CD8-positive, alpha-beta memory T cell (primary cell): Measurements from ENCODE around the gene KSR1. TPM values are rescaled to one million over a fixed set of nuclear protein-coding genes. Genes with fewer than 3 reads are reported as not detected.
"Not testable (repeated sequence)": the region's sequence is repeated elsewhere in the genome, so short reads cannot be mapped to it uniquely, and the experiment has no call there.

Experiments
- CTCF ChIA-PET: fragments of 350-600 bp; sonication (Branson Sonifier 250); formaldehyde crosslinking; loops from one replicate; lab custom pipeline; 2021; ENCODE audit warnings: antibody characterized with exemption; lab: Charles Lee
- POLR2A ChIA-PET: fragments of 350-600 bp; sonication (Branson Sonifier 250); formaldehyde crosslinking; loops from one replicate; lab custom pipeline; 2021; ENCODE audit warnings: antibody characterized with exemption; lab: Charles Lee
- DNase-seq, 5 donors: peaks; one replicate each; pipeline versions ENCODE4 v3.0.0 to v3.0.0-alpha.2; 2020 to 2022; ENCODE audit warnings: mixed read lengths in 1 of 5
- H3K27ac ChIP-seq: one replicate; pipeline ENCODE4 v1.7.0; 2013; ENCODE audit warnings: low read depth, mild to moderate bottlenecking, low read length, moderate library complexity
- H3K27me3 ChIP-seq: 2 replicates; pipeline ENCODE4 v1.7.0; 2013; ENCODE audit warnings: low read length, mild to moderate bottlenecking; ENCODE audit not compliant: insufficient read depth, poor library complexity, severe bottlenecking
- H3K36me3 ChIP-seq: 2 replicates; pipeline ENCODE4 v1.7.0; 2013; ENCODE audit warnings: mild to moderate bottlenecking, low read length, moderate library complexity; ENCODE audit not compliant: insufficient read depth
- H3K4me1 ChIP-seq: 2 replicates; pipeline ENCODE4 v1.7.0; 2013; ENCODE audit warnings: mild to moderate bottlenecking, low read length, moderate library complexity; ENCODE audit not compliant: insufficient read depth
- H3K4me3 ChIP-seq: 2 replicates; pipeline ENCODE4 v1.7.0; 2013; ENCODE audit warnings: mild to moderate bottlenecking, low read length
- H3K9me3 ChIP-seq: 2 replicates; pipeline ENCODE4 v1.7.0; 2013; ENCODE audit warnings: mild to moderate bottlenecking, low read length
- H3K27ac Mint-ChIP-seq, 8 donors: one replicate each; pipeline ENCODE4 v1.8.0; 2020 to 2021; ENCODE audit warnings: mixed read lengths in 8 of 8, mild to moderate bottlenecking in 6 of 8, inconsistent platforms in 3 of 8, moderate library complexity in 3 of 8
- H3K27me3 Mint-ChIP-seq, 2 donors: one replicate each; pipeline ENCODE4 v1.8.0; 2020 to 2021; ENCODE audit warnings: mixed read lengths in 2 of 2, mild to moderate bottlenecking in 1 of 2, moderate library complexity in 1 of 2
- H3K36me3 Mint-ChIP-seq, 3 donors: one replicate each; pipeline ENCODE4 v1.8.0; 2020 to 2021; ENCODE audit warnings: mixed read lengths in 3 of 3, inconsistent platforms in 1 of 3, mild to moderate bottlenecking in 1 of 3
- H3K4me1 Mint-ChIP-seq, 3 donors: one replicate each; pipeline ENCODE4 v1.8.0; 2020 to 2021; ENCODE audit warnings: mixed read lengths in 3 of 3, inconsistent platforms in 1 of 3, mild to moderate bottlenecking in 1 of 3
- H3K4me3 Mint-ChIP-seq, 7 donors: one replicate each; pipeline ENCODE4 v1.8.0; 2020 to 2021; ENCODE audit warnings: mixed read lengths in 7 of 7, mild to moderate bottlenecking in 6 of 7, moderate library complexity in 4 of 7, inconsistent platforms in 2 of 7
- H3K9me3 Mint-ChIP-seq, 5 donors: one replicate each; pipeline ENCODE4 v1.8.0; 2020 to 2022; ENCODE audit warnings: mixed read lengths in 5 of 5, mild to moderate bottlenecking in 3 of 5, moderate library complexity in 2 of 5, inconsistent platforms in 1 of 5
- polyA plus RNA-seq: library from polyadenylated mRNA; unstranded; fragments of 300-500 nt; fragmentation: Illumina TruSeq; gene quantifications from one replicate; pipeline ENCODE4 v1.2.3, GENCODE V29; 2021
- total RNA-seq, 2 experiments: library from RNA; stranded (reverse); gene quantifications; one replicate each; pipeline ENCODE4 v1.2.3, GENCODE V29; 2021

Gene KSR1
- total and polyA plus RNA-seq, 3 experiments from 2014 or later = 2.9 to 26.9 (median 26.3) TPM

DNA sequence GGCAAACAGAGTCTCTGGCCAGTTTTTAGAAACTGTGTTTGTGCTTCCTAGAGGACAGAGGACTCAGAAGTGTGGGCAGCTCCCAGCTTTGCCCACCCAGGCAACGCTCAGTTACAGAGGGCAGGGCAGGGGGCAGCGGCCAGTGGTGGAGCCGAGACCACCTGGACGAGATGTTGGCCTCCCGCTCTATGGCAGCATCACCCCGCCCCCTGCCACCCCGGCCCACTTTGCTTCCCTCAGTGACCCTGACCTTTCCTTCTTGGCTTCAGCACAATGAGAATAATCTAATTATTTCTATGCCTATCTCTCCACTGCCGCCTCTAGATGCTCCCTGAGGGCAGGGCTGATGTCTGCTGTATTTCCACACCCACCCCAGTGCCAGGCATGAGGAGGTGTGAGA, 200.4 kb downstream of the KSR1 start:
- H3K27me3 Mint-ChIP-seq, H3K36me3 ChIP-seq, POLR2A ChIA-PET, H3K36me3 Mint-ChIP-seq, H3K27ac ChIP-seq, H3K9me3 Mint-ChIP-seq, H3K27ac Mint-ChIP-seq, H3K4me1 Mint-ChIP-seq, H3K9me3 ChIP-seq, H3K4me1 ChIP-seq, H3K4me3 Mint-ChIP-seq, H3K27me3 ChIP-seq, H3K4me3 ChIP-seq: not testable (repeated sequence)
- DNase-seq = peak in 1 of 5 donors; percentile 33
- CTCF ChIA-PET = interaction anchor here (14.0 kb wide), 1 partner anchor 52 kb away, joined by 161 read pairs; no protein-coding TSS in a partner anchor

GRCh38 chr17:27657620-27658019, 201.4 kb downstream of the KSR1 start:
- no peak overlapping the region for H3K27ac Mint-ChIP-seq
- no peaks in the 10 kb centered on the region for H3K27me3 Mint-ChIP-seq
- no peak overlapping the region for H3K4me3 ChIP-seq
- no peak for DNase-seq
- H3K4me3 Mint-ChIP-seq = no peak overlapping the region
- no peaks in the 10 kb centered on the region for H3K27me3 ChIP-seq
- no peaks in the 10 kb centered on the region for H3K36me3 ChIP-seq
- no peaks in the 10 kb centered on the region for H3K4me1 ChIP-seq
- no peak overlapping the region for H3K27ac ChIP-seq
- no peaks in the 10 kb centered on the region for H3K36me3 Mint-ChIP-seq
- peaks cover 5 to 6% (median 6%) of the 10 kb centered on the region in 3 donors for H3K4me1 Mint-ChIP-seq
- CTCF ChIA-PET = interaction anchor here (0.8 to 14.0 kb wide), 2 partner anchors 53 to 103 kb away, joined by 3 to 161 read pairs; no protein-coding TSS in a partner anchor
- no peaks in the 10 kb centered on the region for H3K9me3 Mint-ChIP-seq
- H3K9me3 ChIP-seq = no peaks in the 10 kb centered on the region
- POLR2A ChIA-PET = no interaction called here

DNA sequence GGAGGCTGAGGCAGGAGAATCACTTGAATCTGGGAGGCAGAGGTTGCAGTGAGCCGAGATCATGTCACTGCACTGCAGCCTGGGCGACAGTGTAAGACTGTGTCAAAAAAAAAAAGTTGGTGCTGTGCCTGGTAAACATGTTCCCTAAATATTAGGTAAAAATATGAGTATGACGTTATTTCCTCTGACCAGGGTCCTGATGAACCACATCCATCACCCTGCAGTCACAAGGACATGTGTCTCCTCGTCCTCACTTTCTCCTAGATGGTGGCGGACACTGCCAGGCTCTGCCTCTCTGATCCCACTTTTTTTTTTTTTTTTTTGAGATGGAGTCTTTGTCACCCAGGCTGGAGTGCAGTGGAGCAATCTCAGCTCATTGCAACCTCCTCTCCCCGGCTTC, 203.4 kb downstream of the KSR1 start:
- DNase-seq = peak in 1 of 5 donors; percentile 18
- H3K27ac ChIP-seq = no peak overlapping the region
- H3K4me1 Mint-ChIP-seq = peaks cover 1 to 2% (median 2%) of the 10 kb centered on the region in 3 donors
- no peaks in the 10 kb centered on the region for H3K9me3 ChIP-seq
- POLR2A ChIA-PET = no interaction called here
- no peaks in the 10 kb centered on the region for H3K27me3 ChIP-seq
- no peaks in the 10 kb centered on the region for H3K27me3 Mint-ChIP-seq
- no peaks in the 10 kb centered on the region for H3K36me3 Mint-ChIP-seq
- no peak overlapping the region for H3K4me3 ChIP-seq
- no peaks in the 10 kb centered on the region for H3K36me3 ChIP-seq
- H3K4me1 ChIP-seq = no peaks in the 10 kb centered on the region
- H3K9me3 Mint-ChIP-seq = no peaks in the 10 kb centered on the region
- H3K4me3 Mint-ChIP-seq = no peak overlapping the region
- H3K27ac Mint-ChIP-seq = no peak overlapping the region
- CTCF ChIA-PET = interaction anchor here (1.2 kb wide), 1 partner anchor 9 kb away, joined by 3 read pairs; no protein-coding TSS in a partner anchor

- H3K36me3 Mint-ChIP-seq = no peaks in the 10 kb centered on the region
- H3K4me1 Mint-ChIP-seq = no peaks in the 10 kb centered on the region
- ChIA-PET POLR2A (no interaction called here), CTCF (interaction anchor here (1.2 kb wide), 1 partner anchor 10 kb away, joined by 3 read pairs; no protein-coding TSS in a partner anchor)
- H3K9me3 Mint-ChIP-seq = no peaks in the 10 kb centered on the region
- Histone ChIP-seq H3K9me3 (no peaks in the 10 kb centered on the region), H3K27me3 (no peaks in the 10 kb centered on the region), H3K4me1 (no peaks in the 10 kb centered on the region), H3K36me3 (no peaks in the 10 kb centered on the region), H3K4me3 (no peak overlapping the region), H3K27ac (no peak overlapping the region)
- H3K4me3 Mint-ChIP-seq = no peak overlapping the region
- H3K27ac Mint-ChIP-seq = no peak overlapping the region
- DNase-seq = peak in 1 of 5 donors; percentile 18
- H3K27me3 Mint-ChIP-seq = no peaks in the 10 kb centered on the region
Observed at GRCh38 chr17:27660436-27660835, 204.2 kb downstream of the KSR1 start.

- Histone ChIP-seq H3K9me3 (no peaks in the 10 kb centered on the region), H3K27me3 (no peaks in the 10 kb centered on the region), H3K27ac (no peak overlapping the region), H3K4me1 (no peaks in the 10 kb centered on the region), H3K36me3 (no peaks in the 10 kb centered on the region), H3K4me3 (no peak overlapping the region)
- H3K4me1 Mint-ChIP-seq = no peaks in the 10 kb centered on the region
- no peaks in the 10 kb centered on the region for H3K36me3 Mint-ChIP-seq
- H3K9me3 Mint-ChIP-seq = no peaks in the 10 kb centered on the region
- peaks cover 0 to 1% of the 10 kb centered on the region in 2 donors for H3K27me3 Mint-ChIP-seq
- no peak for DNase-seq
- ChIA-PET CTCF (interaction anchor here (1.4 to 1.7 kb wide), 3 partner anchors 9 to 63 kb away, joined by 3 to 7 read pairs (median 6); no protein-coding TSS in a partner anchor), POLR2A (no interaction called here)
- H3K27ac Mint-ChIP-seq = no peak overlapping the region
- H3K4me3 Mint-ChIP-seq = no peak overlapping the region
Observed at GRCh38 chr17:27663936-27664605, 207.8 kb downstream of the KSR1 start.

- H3K27ac ChIP-seq = no peak overlapping the region
- ChIA-PET POLR2A (no interaction called here), CTCF (no interaction called here)
- no peak overlapping the region for H3K27ac Mint-ChIP-seq
- H3K36me3 Mint-ChIP-seq = no peaks in the 10 kb centered on the region
- H3K4me3 Mint-ChIP-seq = no peak overlapping the region
- no peak overlapping the region for H3K4me3 ChIP-seq
- peaks cover 0 to 1% of the 10 kb centered on the region in 2 donors for H3K27me3 Mint-ChIP-seq
- H3K27me3 ChIP-seq = no peaks in the 10 kb centered on the region
- no peak for DNase-seq
- H3K4me1 Mint-ChIP-seq = no peaks in the 10 kb centered on the region
- H3K36me3 ChIP-seq = no peaks in the 10 kb centered on the region
- H3K4me1 ChIP-seq = no peaks in the 10 kb centered on the region
- H3K9me3 ChIP-seq = no peaks in the 10 kb centered on the region
- H3K9me3 Mint-ChIP-seq = no peaks in the 10 kb centered on the region
Observed at GRCh38 chr17:27664606-27664965, 208.3 kb downstream of the KSR1 start.

GRCh38 chr17:27665549-27665948, 209.3 kb downstream of the KSR1 start:
- Histone ChIP-seq H3K27me3 (no peaks in the 10 kb centered on the region), H3K36me3 (no peaks in the 10 kb centered on the region), H3K4me3 (no peak overlapping the region), H3K27ac (no peak overlapping the region), H3K4me1 (no peaks in the 10 kb centered on the region), H3K9me3 (no peaks in the 10 kb centered on the region)
- Mint-ChIP-seq H3K27ac (no peak overlapping the region), H3K4me1 (no peaks in the 10 kb centered on the region), H3K4me3 (no peak overlapping the region), H3K36me3 (no peaks in the 10 kb centered on the region), H3K9me3 (no peaks in the 10 kb centered on the region), H3K27me3 (peaks cover 0 to 1% of the 10 kb centered on the region in 2 donors)
- no peak for DNase-seq
- POLR2A ChIA-PET = no interaction called here
- CTCF ChIA-PET = interaction anchor here (1.4 kb wide), 1 partner anchor 12 kb away, joined by 3 read pairs; no protein-coding TSS in a partner anchor

GRCh38 chr17:27666270-27666669, 210.0 kb downstream of the KSR1 start:
- H3K4me3 Mint-ChIP-seq, POLR2A ChIA-PET, H3K36me3 Mint-ChIP-seq, H3K9me3 ChIP-seq, H3K4me3 ChIP-seq, H3K9me3 Mint-ChIP-seq, H3K27me3 ChIP-seq, H3K4me1 ChIP-seq, H3K36me3 ChIP-seq, H3K4me1 Mint-ChIP-seq, DNase-seq, H3K27ac ChIP-seq, H3K27ac Mint-ChIP-seq, H3K27me3 Mint-ChIP-seq: not testable (repeated sequence)
- CTCF ChIA-PET = interaction anchor here (1.4 kb wide), 1 partner anchor 13 kb away, joined by 3 read pairs; no protein-coding TSS in a partner anchor
